GM21786 (cell line): Measurements from ENCODE around the gene S100A2.

Experiments
- ATAC-seq: cut with Tn5 transposase; IDR thresholded peaks from one replicate; pipeline ENCODE4 v1.9.1; 2021; ENCODE audit not compliant: unreplicated experiment

S100A2 gene

GRCh38 chr1:153565529-153566374, at the start of gene S100A2:
Gene S100A2, minus strand, starts transcription at chr1:153565844. Its CDS starts 1,967 bp downstream, at chr1:153563877.
- peak; percentile 49 for ATAC-seq

- no peak for ATAC-seq
Measured at GRCh38 chr1:153615406-153615805, 49.8 kb upstream of the S100A2 start.

- ATAC-seq, result no peak
Measured at GRCh38 chr1:153614906-153615305, 49.3 kb upstream of the S100A2 start.

GRCh38 chr1:153614189-153614900, 48.7 kb upstream of the S100A2 start:
- no peak for ATAC-seq

- ATAC-seq, result no peak
Measured at GRCh38 chr1:153613406-153613805, 47.8 kb upstream of the S100A2 start.

- ATAC-seq, result no peak
Measured at GRCh38 chr1:153612755-153613331, 47.2 kb upstream of the S100A2 start, which contains the start of gene S100A16. Gene S100A16, minus strand, starts transcription at chr1:153613137. Its CDS starts 4,986 bp downstream, at chr1:153608151.

GRCh38 chr1:153612111-153612754, 46.6 kb upstream of the S100A2 start:
- no peak for ATAC-seq

GRCh38 chr1:153611356-153611755, 45.7 kb upstream of the S100A2 start:
- no peak for ATAC-seq

- no peak for ATAC-seq
Measured at GRCh38 chr1:153610811-153611301, 45.2 kb upstream of the S100A2 start.

GRCh38 chr1:153610334-153610733, 44.7 kb upstream of the S100A2 start:
- ATAC-seq, result no peak

- no peak for ATAC-seq
Measured at GRCh38 chr1:153609585-153609907, 43.9 kb upstream of the S100A2 start.

GRCh38 chr1:153608742-153609584, 43.3 kb upstream of the S100A2 start:
- ATAC-seq, result no peak

GRCh38 chr1:153608089-153608682, 42.5 kb upstream of the S100A2 start:
- ATAC-seq, result no peak

- ATAC-seq, result no peak
Measured at GRCh38 chr1:153607381-153607780, 41.7 kb upstream of the S100A2 start.

GRCh38 chr1:153606194-153606593, 40.5 kb upstream of the S100A2 start:
- ATAC-seq, result no peak

- ATAC-seq, result no peak
Measured at GRCh38 chr1:153602749-153603148, 37.1 kb upstream of the S100A2 start.

- no peak for ATAC-seq
Measured at GRCh38 chr1:153599847-153600246, 34.2 kb upstream of the S100A2 start.

GRCh38 chr1:153598309-153599172, 32.9 kb upstream of the S100A2 start:
- peak; percentile 99 for ATAC-seq

GRCh38 chr1:153597206-153597605, 31.6 kb upstream of the S100A2 start:
- no peak for ATAC-seq
